HCT116 (cell line): ENCODE results near the gene ATP5F1D.

Experiments
- CTCF ChIP-seq, 3 experiments: fragments of 200-600 bp in 1 of 3; sonication (generic) in 1 of 3; IDR thresholded peaks in 2 of 3; conservative IDR thresholded peaks in 1 of 3; 2 replicates each; pipeline ENCODE4 v1.5.1; 2012 to 2017; ENCODE audit warnings: low read depth in 2 of 3, low read length in 2 of 3, antibody characterized with exemption in 1 of 3, borderline replicate concordance in 1 of 3, control low read depth in 1 of 3, mild to moderate bottlenecking in 1 of 3, mixed read lengths in 1 of 3, mixed run types in 1 of 3, moderate library complexity in 1 of 3; ENCODE audit not compliant: insufficient read depth in 1 of 3
- EZH2phosphoT487 ChIP-seq: fragments of 200-600 bp; IDR thresholded peaks from 2 replicates; pipeline ENCODE4 v1.6.1; 2018; ENCODE audit warnings: antibody characterized with exemption, borderline replicate concordance
- FOSL1 ChIP-seq: IDR thresholded peaks from 2 replicates; pipeline ENCODE4 v1.6.1; 2012; ENCODE audit warnings: low read depth
- POLR2A ChIP-seq: IDR thresholded peaks from 2 replicates; pipeline ENCODE4 v1.7.0; 2011; ENCODE audit warnings: borderline replicate concordance; ENCODE audit not compliant: insufficient read depth, insufficient read length; ENCODE audit errors: extremely low read depth
- SP1 ChIP-seq: IDR thresholded peaks from 2 replicates; pipeline ENCODE4 v1.6.1; 2012; ENCODE audit warnings: low read depth

GRCh38 chr19:1261538-1261797 lies 19.9 kb downstream of the ATP5F1D start:
- TF ChIP-seq CTCF (IDR thresholded peaks at IDR 0.05 in 2 of 3, conservative IDR thresholded peaks at IDR 0.05 in 1 of 3; ENCODE audit: borderline replicate concordance in 1 of 3, insufficient read depth in 1 of 3, low read depth in 2 of 3, low read length in 2 of 3), result peak in 1 of 3 experiments; percentile 28; a peak in 2 of 6 replicates
- no peak for TF ChIP-seq EZH2phosphoT487
- no peak for TF ChIP-seq SP1
- no peak for TF ChIP-seq FOSL1
- TF ChIP-seq POLR2A, result no peak
